ENCODE results near the gene SCP2.

DNA sequence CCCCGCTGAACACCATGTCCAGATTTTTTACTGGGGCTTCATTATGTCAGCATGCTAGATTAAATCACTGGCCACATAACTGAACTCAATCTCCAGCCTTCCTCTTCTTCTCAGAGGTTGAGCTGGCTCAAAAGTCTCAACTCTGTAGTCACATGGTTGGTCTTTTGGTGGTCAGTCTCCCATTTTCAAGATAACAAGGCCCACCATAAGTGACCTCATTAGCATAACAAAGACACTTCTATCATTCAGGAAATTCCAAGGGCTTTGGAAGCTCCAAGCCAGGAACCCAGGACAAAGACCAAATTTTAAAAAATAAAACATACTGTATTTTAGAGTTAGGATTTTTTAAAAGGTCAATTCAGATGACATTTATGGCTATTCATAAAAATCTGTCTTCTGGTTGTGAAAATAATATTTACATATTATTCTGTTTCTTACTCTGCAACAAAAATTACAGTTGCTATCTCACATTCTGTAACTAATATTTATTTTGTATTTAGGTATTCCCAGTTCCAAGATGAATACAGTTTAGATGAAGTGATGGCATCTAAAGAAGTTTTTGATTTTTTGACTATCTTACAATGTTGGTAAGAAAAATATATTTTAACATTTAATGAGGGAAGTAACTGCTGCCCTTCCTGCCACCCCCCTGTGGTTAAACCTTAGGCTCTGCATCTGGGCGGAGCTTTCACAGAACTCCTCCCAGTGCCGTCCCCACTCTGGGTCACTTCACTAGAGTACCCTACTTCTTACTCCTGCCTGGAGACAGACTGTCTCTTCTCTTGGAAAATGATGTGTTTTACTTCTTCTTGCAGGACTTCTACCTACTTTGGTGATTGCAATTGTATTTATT, 49.3 kb downstream of the SCP2 start:
- TF ChIP-seq, protein P1, sequence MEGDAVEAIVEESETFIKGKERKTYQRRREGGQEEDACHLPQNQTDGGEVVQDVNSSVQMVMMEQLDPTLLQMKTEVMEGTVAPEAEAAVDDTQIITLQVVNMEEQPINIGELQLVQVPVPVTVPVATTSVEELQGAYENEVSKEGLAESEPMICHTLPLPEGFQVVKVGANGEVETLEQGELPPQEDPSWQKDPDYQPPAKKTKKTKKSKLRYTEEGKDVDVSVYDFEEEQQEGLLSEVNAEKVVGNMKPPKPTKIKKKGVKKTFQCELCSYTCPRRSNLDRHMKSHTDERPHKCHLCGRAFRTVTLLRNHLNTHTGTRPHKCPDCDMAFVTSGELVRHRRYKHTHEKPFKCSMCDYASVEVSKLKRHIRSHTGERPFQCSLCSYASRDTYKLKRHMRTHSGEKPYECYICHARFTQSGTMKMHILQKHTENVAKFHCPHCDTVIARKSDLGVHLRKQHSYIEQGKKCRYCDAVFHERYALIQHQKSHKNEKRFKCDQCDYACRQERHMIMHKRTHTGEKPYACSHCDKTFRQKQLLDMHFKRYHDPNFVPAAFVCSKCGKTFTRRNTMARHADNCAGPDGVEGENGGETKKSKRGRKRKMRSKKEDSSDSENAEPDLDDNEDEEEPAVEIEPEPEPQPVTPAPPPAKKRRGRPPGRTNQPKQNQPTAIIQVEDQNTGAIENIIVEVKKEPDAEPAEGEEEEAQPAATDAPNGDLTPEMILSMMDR (IDR thresholded peaks at IDR 0.05) = no peak
- TF ChIP-seq POLR2A (IDR thresholded peaks at IDR 0.05) = no peak
- no peak for TF ChIP-seq POLR2AphosphoS5 (IDR thresholded peaks at IDR 0.05)
- no peak for TF ChIP-seq EP300 (IDR thresholded peaks at IDR 0.05; ENCODE audit: low read depth)
